ENCODE measurements around the gene SH3TC1.

DNA sequence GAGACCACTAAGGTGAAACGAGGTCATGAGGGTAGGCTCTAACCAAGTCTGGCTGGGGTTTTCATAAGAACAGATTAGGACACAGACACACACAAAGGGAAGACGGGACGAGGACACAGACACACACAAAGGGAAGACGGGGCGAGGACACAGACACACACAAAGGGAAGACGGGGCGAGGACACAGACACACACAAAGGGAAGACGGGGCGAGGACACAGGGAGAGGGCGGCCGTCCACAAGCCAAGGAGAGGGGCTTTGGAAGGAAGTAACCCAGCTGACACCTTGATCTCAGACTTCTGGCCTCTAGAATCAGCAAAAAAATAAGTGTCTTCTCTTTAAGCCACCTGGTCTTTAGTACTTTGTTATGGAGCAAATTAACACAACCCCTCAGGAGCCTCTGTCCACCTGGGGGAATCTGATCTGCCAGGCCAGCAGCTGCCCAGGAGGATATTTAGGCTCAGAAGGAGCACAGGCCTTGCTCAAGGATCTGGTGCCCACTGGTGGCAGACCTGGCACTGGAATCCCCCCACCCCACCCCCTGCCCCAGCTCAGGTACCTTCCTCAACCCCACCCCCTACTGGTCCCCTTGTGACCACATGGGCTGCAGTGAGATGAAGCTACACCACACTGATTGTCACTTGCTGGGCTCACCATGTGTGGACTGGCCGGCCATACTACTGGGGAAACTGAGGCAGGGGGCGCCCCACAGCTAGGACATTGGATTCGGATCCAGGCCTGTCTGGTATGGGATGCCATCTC is 43.2 kb upstream of the SH3TC1 start:
- no peak for TF ChIP-seq POLR2A (IDR thresholded peaks at IDR 0.05; ENCODE audit: low read length)
- TF ChIP-seq HOXB5 (CRISPR knock-in tag; IDR thresholded peaks at IDR 0.05): no peak
